ENCODE measurements around the gene TRPM1.

DNA sequence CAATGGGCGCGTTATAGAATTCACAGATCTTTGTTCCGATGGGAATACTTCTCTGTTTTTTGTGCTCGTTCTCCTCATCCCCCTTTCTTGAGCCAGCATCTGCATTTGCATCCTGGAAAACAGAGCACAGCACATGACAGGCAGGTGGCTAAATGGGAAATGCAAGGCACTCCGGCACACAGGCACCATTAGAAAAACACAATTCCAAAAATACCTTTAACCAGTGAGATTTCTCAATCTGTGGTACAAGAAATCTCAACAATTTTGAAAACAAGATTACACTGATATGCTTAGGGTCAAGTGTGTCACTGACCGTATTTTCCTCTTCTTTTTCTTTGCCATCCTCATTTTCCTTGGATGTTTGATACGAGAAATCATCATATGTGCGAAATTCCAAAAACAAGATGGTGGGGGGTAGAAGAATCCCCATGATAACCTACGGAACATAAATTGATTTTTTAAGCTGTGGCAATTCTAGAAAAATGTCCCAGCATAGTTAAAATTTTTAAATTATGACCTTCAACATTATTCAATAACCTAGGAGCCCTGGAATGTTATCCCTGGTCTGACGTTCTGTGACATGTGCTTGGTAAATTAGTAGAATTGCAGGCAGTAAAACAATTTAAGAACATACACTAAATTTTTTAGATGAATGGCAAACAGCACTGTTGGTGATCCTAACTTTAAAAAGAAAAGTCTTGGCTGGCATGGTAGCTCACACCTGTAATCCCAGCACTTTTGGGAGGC, 63.6 kb downstream of the TRPM1 start:
- TF ChIP-seq GATA3 (IDR thresholded peaks at IDR 0.05; ENCODE audit: low read depth, low read length) (no peak), GATA2 (IDR thresholded peaks at IDR 0.05; ENCODE audit: low read depth, low read length) (no peak)
